GM12891 (cell line): ENCODE measurements around the gene SLBP.

Experiments
- POLR2A ChIP-seq: IDR thresholded peaks from 2 replicates; pipeline ENCODE4 v1.6.1; 2011; ENCODE audit warnings: low read depth, low read length, control low read depth
- POLR2AphosphoS5 ChIP-seq: IDR thresholded peaks from 2 replicates; pipeline ENCODE4 v1.6.1; 2011; ENCODE audit warnings: low read depth, low read length, control low read depth
- POU2F2 ChIP-seq: IDR thresholded peaks from 2 replicates; pipeline ENCODE4 v1.6.1; 2011; ENCODE audit warnings: low read depth, mild to moderate bottlenecking, control low read depth, low read length, moderate library complexity
- SPI1 ChIP-seq: IDR thresholded peaks from 2 replicates; pipeline ENCODE4 v1.6.1; 2011; ENCODE audit warnings: low read depth, low read length, control low read depth

- TF ChIP-seq POLR2AphosphoS5, result no peak
- TF ChIP-seq POU2F2, result no peak
- no peak for TF ChIP-seq POLR2A
- no peak for TF ChIP-seq SPI1
These were observed 16.2 kb downstream of the SLBP start for GRCh38 chr4:1695913-1696312.
